ENCODE data around the gene CNTNAP2.

CNTNAP2 gene

GRCh38 chr7:148466120-148466519 is 2349.5 kb downstream of the CNTNAP2 start:
- TF ChIP-seq FOXK2 (IDR thresholded peaks at IDR 0.05) (no peak), SP1 (IDR thresholded peaks at IDR 0.05) (no peak), TARDBP (IDR thresholded peaks at IDR 0.05) (no peak), SUZ12 (IDR thresholded peaks at IDR 0.05) (no peak), FOXM1 (IDR thresholded peaks at IDR 0.05; ENCODE audit: borderline replicate concordance) (no peak), FOXA1 (IDR thresholded peaks at IDR 0.05) (no peak), CTBP1 (IDR thresholded peaks at IDR 0.05; ENCODE audit: borderline replicate concordance) (no peak), ZNF384 (IDR thresholded peaks at IDR 0.05) (no peak), BHLHE40 (IDR thresholded peaks at IDR 0.05; ENCODE audit: borderline replicate concordance) (no peak), ELF4 (IDR thresholded peaks at IDR 0.05) (no peak), PKNOX1 (IDR thresholded peaks at IDR 0.05) (no peak), ARNT (IDR thresholded peaks at IDR 0.05) (no peak), L3MBTL2 (conservative IDR thresholded peaks at IDR 0.05) (no peak)
- POLR2A ChIA-PET, result no interaction called here
- CTCF ChIA-PET, result no interaction called here

GRCh38 chr7:148468700-148469098 is 2352.1 kb downstream of the CNTNAP2 start:
- POLR2A ChIA-PET, result no interaction called here
- CTCF ChIA-PET, result interaction anchor here (0.7 kb wide), 1 partner anchor 496 kb away, joined by 8 read pairs; no protein-coding TSS in a partner anchor
- TF ChIP-seq ZNF384 (IDR thresholded peaks at IDR 0.05), result peak; percentile 89
- TF ChIP-seq FOXA1 (IDR thresholded peaks at IDR 0.05), result no peak
- no peak for TF ChIP-seq PKNOX1 (IDR thresholded peaks at IDR 0.05)
- no peak for DNase-seq (ENCODE audit: extremely low spot score)

More at GRCh38 chr7:148466120-148466519, 2349.5 kb downstream of the CNTNAP2 start:
- DNase-seq (ENCODE audit: extremely low spot score), result no peak
